Glutamatergic neuron (in vitro differentiated cells): ENCODE measurements around the gene MINDY4. TPM values are rescaled to one million over a fixed set of nuclear protein-coding genes. Genes with fewer than 3 reads are reported as not detected.
A peak's percentile ranks its signal among the peaks of the same experiment; 100 is the strongest.

Source experiments
- DNase-seq: peaks from one replicate; pipeline ENCODE4 v3.0.0; 2022
- H3K27ac Mint-ChIP-seq: one replicate; pipeline ENCODE4 v1.8.0; 2020; ENCODE audit warnings: mild to moderate bottlenecking, mixed read lengths, inconsistent platforms; ENCODE audit not compliant: unreplicated experiment
- H3K27me3 Mint-ChIP-seq: one replicate; pipeline ENCODE4 v1.8.0; 2020; ENCODE audit warnings: mild to moderate bottlenecking, moderate library complexity, mixed read lengths, inconsistent platforms; ENCODE audit not compliant: unreplicated experiment
- H3K36me3 Mint-ChIP-seq: one replicate; pipeline ENCODE4 v1.8.0; 2020; ENCODE audit warnings: mild to moderate bottlenecking, mixed read lengths, inconsistent platforms; ENCODE audit not compliant: unreplicated experiment
- H3K4me1 Mint-ChIP-seq: one replicate; pipeline ENCODE4 v1.8.0; 2020; ENCODE audit warnings: mild to moderate bottlenecking, low read depth, mixed read lengths, inconsistent platforms; ENCODE audit not compliant: unreplicated experiment
- H3K4me3 Mint-ChIP-seq: one replicate; pipeline ENCODE4 v1.8.0; 2020; ENCODE audit warnings: mild to moderate bottlenecking, mixed read lengths, inconsistent platforms; ENCODE audit not compliant: unreplicated experiment
- H3K9me3 Mint-ChIP-seq: one replicate; pipeline ENCODE4 v1.8.0; 2020; ENCODE audit warnings: mild to moderate bottlenecking, moderate library complexity, mixed read lengths, inconsistent platforms; ENCODE audit not compliant: unreplicated experiment
- long read RNA-seq: library from polyadenylated mRNA; unstranded; transcript quantifications from one replicate; pipeline ENCODE4 v2.0.0, GENCODE V29; 2020; ENCODE audit not compliant: unreplicated experiment
- total RNA-seq: library from RNA; stranded (reverse); fragmentation: NEBNext Ultra II Directional; extraction: Animal tissue kit (Norgen Biotek cat#: 25700); gene quantifications from one replicate; pipeline ENCODE4 v1.2.1, GENCODE V29; 2021; ENCODE audit not compliant: unreplicated experiment
- TF ChIP-seq, protein P1 (sequence below): fragments of 200-600 bp; sonication (generic); IDR thresholded peaks from one replicate; pipeline ENCODE4 v1.5.0; 2021; ENCODE audit not compliant: partially characterized antibody, unreplicated experiment

The MINDY4 gene
- total RNA-seq, result 2.3 TPM
- long read RNA-seq, result 0 reads

DNA sequence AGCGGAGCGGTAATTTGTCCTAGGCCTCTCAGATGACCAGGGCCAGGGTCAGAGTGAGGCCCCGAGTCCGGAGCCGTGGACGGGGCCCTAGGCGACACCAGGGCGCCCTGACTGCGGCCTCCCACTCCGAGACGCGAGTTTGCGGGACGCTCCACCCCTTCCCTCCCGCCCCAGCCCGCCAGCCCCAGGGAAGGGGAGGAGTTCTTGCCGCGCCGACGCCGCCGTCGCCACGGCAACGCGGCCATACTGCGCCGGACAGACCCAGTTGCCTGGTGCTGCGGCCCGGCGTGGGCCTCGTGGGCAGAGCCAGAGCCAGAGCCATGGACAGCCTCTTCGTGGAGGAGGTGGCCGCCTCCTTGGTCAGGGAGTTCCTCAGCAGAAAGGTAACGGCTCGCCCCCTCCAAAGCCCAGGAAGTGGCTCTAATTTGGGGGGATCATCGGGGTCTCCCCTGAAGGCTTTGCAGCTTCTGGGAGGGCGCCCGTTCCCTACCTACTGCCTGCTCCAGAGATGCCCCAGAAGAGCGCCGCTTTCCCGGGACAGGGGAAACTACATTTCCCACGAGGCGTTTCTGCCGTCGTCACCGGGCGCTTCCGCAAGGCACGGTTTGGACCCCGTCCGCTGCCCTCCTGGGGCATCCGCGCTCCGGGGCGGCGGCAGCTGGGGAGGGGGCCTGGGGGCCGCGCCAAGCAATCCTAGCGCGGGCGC is at the start of gene MINDY4:
Gene MINDY4 (plus strand): TSS at position 244 of the 706 bp plus-strand sequence. CDS start 77 bp downstream, at position 321.
- Mint-ChIP-seq H3K9me3 (no peaks in the 10 kb centered on the region), H3K4me1 (peaks cover 3% of the 10 kb centered on the region), H3K4me3 (peak within 1 kb of the TSS; percentile 87), H3K36me3 (peaks cover 4% of the 10 kb centered on the region), H3K27ac (peak within 1 kb of the TSS; percentile 16), H3K27me3 (peaks cover 5% of the 10 kb centered on the region)
- TF ChIP-seq, protein P1, sequence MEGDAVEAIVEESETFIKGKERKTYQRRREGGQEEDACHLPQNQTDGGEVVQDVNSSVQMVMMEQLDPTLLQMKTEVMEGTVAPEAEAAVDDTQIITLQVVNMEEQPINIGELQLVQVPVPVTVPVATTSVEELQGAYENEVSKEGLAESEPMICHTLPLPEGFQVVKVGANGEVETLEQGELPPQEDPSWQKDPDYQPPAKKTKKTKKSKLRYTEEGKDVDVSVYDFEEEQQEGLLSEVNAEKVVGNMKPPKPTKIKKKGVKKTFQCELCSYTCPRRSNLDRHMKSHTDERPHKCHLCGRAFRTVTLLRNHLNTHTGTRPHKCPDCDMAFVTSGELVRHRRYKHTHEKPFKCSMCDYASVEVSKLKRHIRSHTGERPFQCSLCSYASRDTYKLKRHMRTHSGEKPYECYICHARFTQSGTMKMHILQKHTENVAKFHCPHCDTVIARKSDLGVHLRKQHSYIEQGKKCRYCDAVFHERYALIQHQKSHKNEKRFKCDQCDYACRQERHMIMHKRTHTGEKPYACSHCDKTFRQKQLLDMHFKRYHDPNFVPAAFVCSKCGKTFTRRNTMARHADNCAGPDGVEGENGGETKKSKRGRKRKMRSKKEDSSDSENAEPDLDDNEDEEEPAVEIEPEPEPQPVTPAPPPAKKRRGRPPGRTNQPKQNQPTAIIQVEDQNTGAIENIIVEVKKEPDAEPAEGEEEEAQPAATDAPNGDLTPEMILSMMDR, result no peak
- DNase-seq, result peak; percentile 78

DNA sequence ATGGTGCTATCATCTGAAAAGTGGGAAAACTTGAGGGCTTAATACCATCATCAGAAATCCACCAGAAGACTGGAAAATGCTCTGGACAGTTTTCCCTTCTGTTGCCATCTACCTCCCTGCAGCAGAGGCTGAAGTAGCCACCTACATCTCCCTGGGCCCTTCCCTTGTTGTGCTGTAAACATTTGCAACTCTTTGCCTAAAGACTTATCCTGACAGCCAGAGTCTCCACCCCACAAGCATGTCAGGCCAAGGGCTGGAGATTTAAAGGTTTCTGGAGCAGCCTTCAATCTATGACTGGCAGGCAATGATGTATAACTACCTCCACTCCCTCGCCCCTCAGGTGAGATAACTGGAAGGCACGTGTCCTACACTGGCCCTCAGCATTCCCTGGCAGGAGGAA is 49.0 kb upstream of the MINDY4 start:
- Mint-ChIP-seq H3K4me1 (peaks cover 10% of the 10 kb centered on the region), H3K36me3 (peaks cover 46% of the 10 kb centered on the region), H3K9me3 (peaks cover 15% of the 10 kb centered on the region), H3K27ac (no peak overlapping the region), H3K27me3 (peaks cover 7% of the 10 kb centered on the region), H3K4me3 (no peak overlapping the region)
- TF ChIP-seq, protein P1, result no peak
- DNase-seq, result no peak

DNA sequence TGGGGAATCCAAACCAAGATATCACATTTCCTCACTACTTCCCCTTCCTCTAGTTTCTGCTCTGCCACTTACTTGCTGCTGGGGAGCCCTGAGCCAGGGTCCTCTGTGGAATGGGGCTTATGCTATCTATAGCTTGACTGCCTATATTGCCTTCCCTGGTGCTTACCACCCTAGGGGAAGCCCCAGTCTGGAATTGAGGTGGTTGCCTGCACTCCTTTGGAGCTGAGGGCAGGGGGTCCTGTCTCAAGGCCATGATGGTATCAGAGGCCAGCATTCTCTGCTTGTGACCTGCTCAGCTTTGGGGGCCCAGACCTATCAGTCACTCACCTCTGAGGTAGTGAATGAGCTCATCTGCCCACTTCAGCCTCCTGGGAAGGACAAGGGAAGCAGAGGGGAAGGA is 48.5 kb upstream of the MINDY4 start:
- TF ChIP-seq, protein P1, result no peak
- H3K36me3 Mint-ChIP-seq, result peaks cover 43% of the 10 kb centered on the region
- no peak for DNase-seq
- no peak overlapping the region for H3K4me3 Mint-ChIP-seq
- peaks cover 10% of the 10 kb centered on the region for H3K4me1 Mint-ChIP-seq
- H3K27me3 Mint-ChIP-seq, result peaks cover 8% of the 10 kb centered on the region
- H3K27ac Mint-ChIP-seq, result no peak overlapping the region
- H3K9me3 Mint-ChIP-seq, result peaks cover 14% of the 10 kb centered on the region

DNA sequence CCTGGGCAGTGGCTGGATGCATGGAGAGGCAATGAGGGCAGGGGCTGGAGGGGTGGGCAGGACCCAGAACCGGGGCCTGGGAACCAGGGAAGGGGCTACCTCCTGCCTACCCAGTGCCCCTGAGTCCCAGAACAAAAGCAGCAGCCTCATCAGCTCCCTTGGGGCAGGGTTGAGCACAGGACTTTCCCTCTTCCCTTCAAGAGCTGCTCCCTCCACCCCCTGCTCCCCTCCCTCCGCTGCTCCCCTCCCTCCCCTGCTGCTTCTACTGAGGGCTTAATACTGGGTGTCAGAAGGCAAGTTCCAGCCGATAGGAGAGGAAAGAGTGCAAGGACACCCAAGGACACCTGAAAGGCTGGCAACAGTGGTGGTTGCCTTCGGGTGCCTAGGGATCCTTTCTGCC is 47.4 kb upstream of the MINDY4 start:
- no peak for DNase-seq
- Mint-ChIP-seq H3K9me3 (peaks cover 7% of the 10 kb centered on the region), H3K27me3 (peaks cover 10% of the 10 kb centered on the region), H3K27ac (no peak overlapping the region), H3K4me1 (peaks cover 20% of the 10 kb centered on the region), H3K36me3 (peaks cover 32% of the 10 kb centered on the region), H3K4me3 (no peak overlapping the region)
- TF ChIP-seq, protein P1, result no peak

DNA sequence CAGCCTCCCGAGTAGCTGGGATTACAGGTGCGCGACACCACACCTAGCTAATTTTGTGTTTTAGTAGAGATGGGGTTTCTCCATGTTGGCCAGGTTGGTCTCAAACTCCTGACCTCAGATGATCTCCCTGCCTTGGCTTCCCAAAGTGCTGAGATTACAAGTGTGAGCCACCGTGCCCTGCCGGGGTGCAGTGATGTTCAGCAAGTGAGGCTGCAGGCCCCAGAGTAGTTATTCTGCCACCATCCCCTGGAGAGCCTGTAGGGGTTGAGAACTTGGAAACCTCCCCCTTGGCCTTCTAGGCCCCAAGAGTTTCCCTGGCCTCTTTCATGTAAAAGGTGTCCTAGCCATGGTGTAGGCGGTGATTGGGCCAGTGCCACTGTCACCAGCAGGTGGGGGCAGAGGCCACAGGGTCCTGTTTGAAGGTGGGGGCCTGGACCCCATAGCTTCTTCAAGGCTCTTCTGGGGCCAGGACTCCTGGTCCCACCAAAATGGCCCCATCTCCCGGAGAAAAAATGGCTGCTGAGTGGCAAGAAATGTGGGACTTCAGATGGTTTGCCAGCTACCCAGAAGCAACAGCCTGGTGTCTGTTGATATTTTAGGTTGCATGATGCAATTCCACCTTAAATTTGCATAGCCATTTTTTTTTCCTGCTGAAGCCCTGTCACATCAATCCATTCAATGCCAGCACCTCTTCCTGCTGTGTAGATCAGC is 44.8 kb upstream of the MINDY4 start:
- Mint-ChIP-seq H3K36me3 (peaks cover 9% of the 10 kb centered on the region), H3K27ac (no peak overlapping the region), H3K4me1 (peaks cover 25% of the 10 kb centered on the region), H3K27me3 (peaks cover 11% of the 10 kb centered on the region), H3K4me3 (no peak overlapping the region), H3K9me3 (peaks cover 3% of the 10 kb centered on the region)
- TF ChIP-seq, protein P1, result no peak
- no peak for DNase-seq
